NCI-H1092 (cell line): ENCODE data around the gene POU2F3.

ENCODE experiments used
- DNase-seq: peaks from one replicate; lab custom pipeline; 2025; lab: John Stamatoyannopoulos, UW

Gene POU2F3

GRCh38 chr11:120342678-120343077 is 102.7 kb downstream of the POU2F3 start:
- DNase-seq: no peak

- no peak for DNase-seq
These were observed 103.5 kb downstream of the POU2F3 start for GRCh38 chr11:120343429-120343828.

- DNase-seq: no peak
These were observed 104.5 kb downstream of the POU2F3 start for GRCh38 chr11:120344302-120345004.

DNA sequence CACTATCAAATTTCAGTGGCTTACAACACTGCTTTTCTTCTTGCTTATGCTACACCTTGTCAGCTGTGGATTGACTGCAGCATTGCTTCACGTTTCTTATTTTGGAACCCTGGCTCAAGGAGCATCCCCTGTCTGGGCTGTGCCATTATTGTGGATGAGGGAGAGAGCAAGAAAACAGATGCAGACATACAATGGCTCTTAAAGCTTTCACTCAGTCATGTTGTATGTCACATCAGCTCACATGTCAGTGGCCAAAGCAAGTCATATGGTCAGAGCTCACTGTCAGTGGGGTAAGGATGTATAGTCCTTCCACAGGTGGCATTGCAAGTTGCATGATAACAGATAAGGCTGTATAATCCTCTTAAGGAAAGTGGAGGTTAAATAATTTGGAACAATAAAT is 106.3 kb downstream of the POU2F3 start:
- no peak for DNase-seq

GRCh38 chr11:120350637-120351036 is 110.7 kb downstream of the POU2F3 start:
- no peak for DNase-seq

GRCh38 chr11:120352405-120352804 is 112.5 kb downstream of the POU2F3 start:
- no peak for DNase-seq

DNA sequence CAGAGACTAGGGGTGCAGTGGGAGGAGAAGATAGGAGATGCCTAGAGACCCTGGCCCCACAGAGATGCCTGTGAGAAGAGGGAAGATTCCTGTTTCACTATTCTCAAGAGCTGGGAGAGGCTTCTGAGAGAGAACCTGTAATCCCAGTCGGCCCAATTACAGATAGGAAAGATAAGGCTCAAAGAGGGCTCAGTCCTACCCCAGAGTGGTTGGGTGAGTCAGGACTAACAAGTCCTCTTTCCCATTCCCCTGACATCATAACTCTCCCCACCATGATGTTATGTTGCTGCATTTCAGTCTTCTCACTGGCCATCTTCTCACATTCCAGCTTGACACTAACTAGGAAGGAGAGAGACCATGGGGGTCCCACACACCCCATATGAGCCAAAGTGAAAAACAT is 114.1 kb downstream of the POU2F3 start:
- DNase-seq: no peak

DNA sequence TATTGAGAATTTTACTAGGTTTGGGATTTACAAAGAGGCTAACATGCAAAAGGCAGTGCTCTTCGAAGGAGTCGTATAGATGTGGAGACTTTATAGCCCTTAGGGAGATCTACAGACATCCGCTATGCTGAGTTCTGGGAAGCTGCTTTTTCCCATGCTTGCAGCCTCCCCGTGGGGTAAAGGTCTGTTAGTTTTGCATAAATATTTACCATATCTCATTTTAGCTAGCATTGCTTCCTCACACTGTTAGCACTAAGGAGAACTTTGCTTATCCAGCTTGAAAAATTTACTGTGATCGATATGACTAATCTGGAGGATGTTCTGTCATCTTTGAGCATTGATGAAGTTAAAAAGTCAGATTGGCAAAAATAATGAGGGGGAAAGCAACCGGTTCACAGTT is 114.8 kb downstream of the POU2F3 start:
- DNase-seq: no peak

DNA sequence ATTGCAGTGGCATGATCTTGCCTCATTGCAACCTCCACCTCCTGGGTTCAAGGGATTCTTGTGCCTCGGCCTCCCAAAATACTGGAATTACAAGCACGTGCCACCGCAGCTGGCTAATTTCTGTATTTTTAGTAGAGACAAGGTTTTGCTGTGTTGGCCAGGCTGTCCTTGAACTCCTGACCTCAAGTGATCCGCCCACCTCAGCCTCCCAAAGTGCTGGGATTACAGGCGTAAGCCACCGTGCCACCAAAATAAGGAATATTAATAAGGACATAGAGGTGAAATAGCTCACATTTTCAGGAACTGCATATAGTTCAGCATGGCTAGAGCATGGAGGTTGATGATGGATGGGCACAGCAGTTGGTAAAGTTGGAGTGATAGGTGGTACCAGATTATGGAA is 117.7 kb downstream of the POU2F3 start:
- no peak for DNase-seq

DNA sequence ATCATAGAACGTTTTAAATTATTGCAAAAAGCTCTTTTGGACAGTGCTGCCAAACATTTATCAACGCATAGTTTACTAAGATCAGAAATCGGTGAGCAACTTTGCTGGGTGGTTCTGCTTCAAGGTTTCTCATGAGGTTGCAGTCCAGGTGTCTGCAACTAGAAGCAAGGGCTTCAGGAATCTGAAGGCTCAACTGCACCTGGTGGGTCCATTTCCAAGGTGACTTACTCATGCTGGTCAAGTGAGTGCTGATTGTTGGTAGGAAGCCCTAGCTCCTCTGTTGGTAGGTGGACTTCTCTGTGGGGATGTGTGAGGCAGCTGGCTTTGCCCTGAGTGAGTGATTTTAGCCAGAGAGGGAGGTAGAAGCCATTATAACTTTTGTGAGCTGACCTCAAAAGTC is 118.8 kb downstream of the POU2F3 start:
- DNase-seq: no peak

GRCh38 chr11:120363436-120363835 is 123.5 kb downstream of the POU2F3 start:
- DNase-seq: no peak

DNA sequence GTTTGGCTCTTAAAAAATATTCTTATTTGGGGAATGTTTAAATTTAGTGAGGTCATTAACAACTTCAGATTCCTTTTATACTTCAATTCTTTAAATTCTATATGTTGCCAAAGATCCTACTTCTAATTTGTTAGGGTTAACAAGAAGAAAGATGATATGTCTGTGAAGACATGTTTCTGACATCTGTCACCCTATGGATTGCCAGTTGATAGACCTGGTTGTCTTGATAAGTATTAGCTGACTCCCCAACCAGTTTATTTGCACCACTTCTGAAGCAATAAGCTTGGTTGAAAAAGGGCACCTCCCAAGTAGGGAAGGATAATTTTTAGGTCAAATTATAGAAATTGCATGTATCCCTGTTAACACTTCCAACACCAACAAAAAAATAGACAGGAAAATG is 125.6 kb downstream of the POU2F3 start:
- no peak for DNase-seq
